Spinal cord (tissue), 10 donors: ENCODE measurements around the gene CCDC71L. TPM values are rescaled to one million over a fixed set of nuclear protein-coding genes. Genes with fewer than 3 reads are reported as not detected.

ENCODE experiments used
- DNase-seq, 6 donors: peaks; one replicate each; pipeline versions ENCODE4 v3.0.0 to v3.0.0-alpha.2; 2013 to 2015; ENCODE audit warnings: low spot score in 6 of 6, low read depth in 4 of 6
- H3K27ac ChIP-seq: one replicate; pipeline ENCODE4 v1.5.1; 2013; ENCODE audit warnings: low read depth, low read length, control low read depth
- H3K27me3 ChIP-seq: one replicate; pipeline ENCODE4 v1.6.1; 2013; ENCODE audit warnings: low read length; ENCODE audit not compliant: control insufficient read depth, insufficient read depth
- H3K36me3 ChIP-seq: one replicate; pipeline ENCODE4 v1.6.1; 2013; ENCODE audit warnings: low read length; ENCODE audit not compliant: control insufficient read depth, insufficient read depth
- H3K4me1 ChIP-seq: one replicate; pipeline ENCODE4 v1.6.1; 2013; ENCODE audit warnings: low read length; ENCODE audit not compliant: control insufficient read depth, insufficient read depth
- H3K4me3 ChIP-seq: one replicate; pipeline ENCODE4 v1.5.1; 2013; ENCODE audit warnings: low read depth, low read length, control low read depth
- H3K9me3 ChIP-seq: one replicate; pipeline ENCODE4 v1.6.1; 2013; ENCODE audit warnings: low read length; ENCODE audit not compliant: control insufficient read depth, insufficient read depth
- WGBS: methylation state at CpG from one replicate; pipeline ENCODE4 v1.1.5; 2013; ENCODE audit warnings: missing lambda C conversion rate; ENCODE audit not compliant: insufficient coverage; 5-methylcytosine and 5-hydroxymethylcytosine counted together
- polyA plus RNA-seq, 2 donors: library from polyadenylated mRNA; unstranded; fragments of 120-200 nt; gene quantifications; one replicate each; pipeline ENCODE4 v1.2.1, GENCODE V29; 2013; ENCODE audit not compliant: insufficient read length in 2 of 2
- total RNA-seq, 2 donors: library from RNA; depleted of rRNA in 1 of 2; stranded (reverse); fragments of 120-200 nt in 1 of 2; fragments of >200 nt in 1 of 2; gene quantifications; one replicate each; pipeline versions ENCODE4 v1.2.3 to v1.2.4, GENCODE V29; 2013 to 2014
- donor health status: healthy.

The CCDC71L gene
- total and polyA plus RNA-seq, 4 donors = 8.0 to 11.8 (median 9.8) TPM

- Histone ChIP-seq H3K9me3 (no peaks in the 10 kb centered on the region), H3K4me1 (no peaks in the 10 kb centered on the region), H3K4me3 (no peak overlapping the region), H3K27ac (no peak overlapping the region), H3K27me3 (no peaks in the 10 kb centered on the region), H3K36me3 (no peaks in the 10 kb centered on the region)
- no peak for DNase-seq
- WGBS = no CpG with 5 or more reads among the region's 1 CpG
These were observed 14.7 kb downstream of the CCDC71L start for GRCh38 chr7:106646256-106646655.

- H3K27ac ChIP-seq = no peak overlapping the region
- WGBS = no CpG with 5 or more reads among the region's 1 CpG
- no peaks in the 10 kb centered on the region for H3K36me3 ChIP-seq
- H3K9me3 ChIP-seq = no peaks in the 10 kb centered on the region
- H3K27me3 ChIP-seq = no peaks in the 10 kb centered on the region
- no peak for DNase-seq
- no peaks in the 10 kb centered on the region for H3K4me1 ChIP-seq
- no peak overlapping the region for H3K4me3 ChIP-seq
These were observed 16.0 kb downstream of the CCDC71L start for GRCh38 chr7:106644999-106645398.

- H3K27ac ChIP-seq = no peak overlapping the region
- H3K36me3 ChIP-seq = no peaks in the 10 kb centered on the region
- H3K4me1 ChIP-seq = no peaks in the 10 kb centered on the region
- H3K9me3 ChIP-seq = no peaks in the 10 kb centered on the region
- no CpG with 5 or more reads among the region's 2 CpGs for WGBS
- no peak overlapping the region for H3K4me3 ChIP-seq
- no peaks in the 10 kb centered on the region for H3K27me3 ChIP-seq
- peak in 1 of 6 donors; percentile 86 for DNase-seq
These were observed 17.6 kb downstream of the CCDC71L start for GRCh38 chr7:106643216-106644000.

- Histone ChIP-seq H3K4me1 (no peaks in the 10 kb centered on the region), H3K36me3 (no peaks in the 10 kb centered on the region), H3K27me3 (no peaks in the 10 kb centered on the region), H3K27ac (no peak overlapping the region), H3K4me3 (no peak overlapping the region), H3K9me3 (no peaks in the 10 kb centered on the region)
- DNase-seq = no peak
- no CpG with 5 or more reads among the region's 3 CpGs for WGBS
These were observed 19.5 kb downstream of the CCDC71L start for GRCh38 chr7:106641416-106641815.

GRCh38 chr7:106640368-106641141, 20.4 kb downstream of the CCDC71L start:
- Histone ChIP-seq H3K4me1 (no peaks in the 10 kb centered on the region), H3K4me3 (no peak overlapping the region)
- WGBS = 63% methylated on average over 1 of the region's 3 CpGs

GRCh38 chr7:106639476-106640334, 21.3 kb downstream of the CCDC71L start:
- Histone ChIP-seq H3K4me3 (no peak overlapping the region), H3K4me1 (no peaks in the 10 kb centered on the region), H3K9me3 (no peaks in the 10 kb centered on the region), H3K36me3 (no peaks in the 10 kb centered on the region), H3K27ac (no peak overlapping the region), H3K27me3 (no peaks in the 10 kb centered on the region)
- WGBS = 87% methylated on average over 3 of the region's 7 CpGs
- DNase-seq = no peak

More at GRCh38 chr7:106640368-106641141, 20.4 kb downstream of the CCDC71L start:
- Histone ChIP-seq H3K27me3 (no peaks in the 10 kb centered on the region), H3K36me3 (no peaks in the 10 kb centered on the region), H3K9me3 (no peaks in the 10 kb centered on the region), H3K27ac (no peak overlapping the region)
- DNase-seq = no peak

GRCh38 chr7:106635411-106635810, 25.5 kb downstream of the CCDC71L start:
- no peak overlapping the region for H3K4me3 ChIP-seq
- no peak overlapping the region for H3K27ac ChIP-seq
- WGBS = no CpG with 5 or more reads among the region's 2 CpGs
- no peaks in the 10 kb centered on the region for H3K4me1 ChIP-seq
- no peaks in the 10 kb centered on the region for H3K27me3 ChIP-seq
- no peaks in the 10 kb centered on the region for H3K9me3 ChIP-seq
- no peaks in the 10 kb centered on the region for H3K36me3 ChIP-seq
- no peak for DNase-seq

GRCh38 chr7:106634958-106635357, 26.0 kb downstream of the CCDC71L start:
- Histone ChIP-seq H3K27ac (no peak overlapping the region), H3K4me1 (no peaks in the 10 kb centered on the region), H3K27me3 (no peaks in the 10 kb centered on the region), H3K9me3 (no peaks in the 10 kb centered on the region), H3K4me3 (no peak overlapping the region), H3K36me3 (no peaks in the 10 kb centered on the region)
- no peak for DNase-seq
- no CpG with 5 or more reads among the region's 2 CpGs for WGBS

- Histone ChIP-seq H3K4me3 (no peak overlapping the region), H3K9me3 (no peaks in the 10 kb centered on the region), H3K27me3 (no peaks in the 10 kb centered on the region), H3K36me3 (no peaks in the 10 kb centered on the region), H3K27ac (no peak overlapping the region), H3K4me1 (no peaks in the 10 kb centered on the region)
- no peak for DNase-seq
These were observed 30.3 kb downstream of the CCDC71L start for GRCh38 chr7:106630648-106631047.
